ENCODE data around the gene SMOC1.

The SMOC1 gene

GRCh38 chr14:69941768-69942742 is 62.8 kb downstream of the SMOC1 start:
- in situ Hi-C loops (cut with HindIII; ENCODE audit: low pct_unique_long_range_greater_than_20kb, low sequenced_read_pairs), result no loop called here
- no peak for TF ChIP-seq JUND (IDR thresholded peaks at IDR 0.05; ENCODE audit: low read depth)
- DNase-seq (ENCODE audit: low read depth in 1 of 2, low spot score in 1 of 2), result no peak

GRCh38 chr14:69943084-69943780 is 64.0 kb downstream of the SMOC1 start:
- TF ChIP-seq JUND (IDR thresholded peaks at IDR 0.05; ENCODE audit: low read depth), result no peak
- DNase-seq (ENCODE audit: low read depth in 1 of 2, low spot score in 1 of 2), result no peak
- in situ Hi-C loops (cut with HindIII; ENCODE audit: low pct_unique_long_range_greater_than_20kb, low sequenced_read_pairs), result no loop called here

GRCh38 chr14:69945347-69945746 is 66.1 kb downstream of the SMOC1 start:
- no peak for DNase-seq (ENCODE audit: low read depth in 1 of 2, low spot score in 1 of 2)
- in situ Hi-C loops (cut with HindIII; ENCODE audit: low pct_unique_long_range_greater_than_20kb, low sequenced_read_pairs), result no loop called here
- TF ChIP-seq JUND (IDR thresholded peaks at IDR 0.05; ENCODE audit: low read depth), result no peak

- no peak for TF ChIP-seq JUND (IDR thresholded peaks at IDR 0.05; ENCODE audit: low read depth)
- peak in 1 of 2 experiments; percentile 36 for DNase-seq (ENCODE audit: low read depth in 1 of 2, low spot score in 1 of 2)
- in situ Hi-C loops (cut with HindIII; ENCODE audit: low pct_unique_long_range_greater_than_20kb, low sequenced_read_pairs), result no loop called here
These were observed 66.7 kb downstream of the SMOC1 start for GRCh38 chr14:69945912-69946311.

DNA sequence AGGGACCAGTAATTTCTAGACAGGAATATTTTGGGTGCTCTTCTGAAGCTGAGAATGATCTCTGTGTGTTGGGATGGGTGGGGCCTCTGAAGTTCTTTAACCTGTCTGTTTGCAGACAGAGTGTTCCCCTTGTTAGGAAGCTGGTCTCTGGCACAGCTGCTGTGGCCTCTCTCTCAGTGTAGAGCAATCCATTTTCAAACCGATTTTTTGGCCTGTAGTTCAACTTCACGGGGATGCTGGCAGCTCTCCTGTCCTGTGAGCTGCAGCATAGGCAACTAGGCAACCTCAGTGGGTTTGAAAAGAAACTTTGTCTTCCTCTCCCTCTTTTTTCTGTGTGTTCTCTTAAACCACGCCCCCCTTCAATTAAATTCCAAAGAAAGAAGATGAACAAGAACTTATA is 69.1 kb downstream of the SMOC1 start:
- in situ Hi-C loops (cut with HindIII; ENCODE audit: low pct_unique_long_range_greater_than_20kb, low sequenced_read_pairs), result no loop called here
- no peak for TF ChIP-seq JUND (IDR thresholded peaks at IDR 0.05; ENCODE audit: low read depth)
- DNase-seq (ENCODE audit: low read depth in 1 of 2, low spot score in 1 of 2), result no peak

DNA sequence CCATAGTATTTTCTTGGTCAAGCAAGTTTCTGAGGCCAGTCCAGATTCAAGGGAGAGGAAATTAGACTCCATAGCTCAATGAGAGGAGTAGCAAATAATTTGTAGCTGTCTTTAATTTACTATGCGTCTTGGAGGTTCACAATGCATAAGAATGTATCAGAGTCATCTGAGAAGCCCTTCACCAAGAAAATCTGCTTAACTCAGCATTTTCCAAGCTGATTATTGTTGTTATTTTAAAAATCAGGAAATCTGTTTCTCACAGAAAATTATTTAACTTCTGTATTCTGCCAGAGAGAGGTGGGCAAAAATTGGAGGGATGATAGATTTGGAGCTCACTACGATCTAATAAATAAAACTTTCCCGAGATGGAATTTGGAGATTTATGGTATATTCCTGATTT is 72.0 kb downstream of the SMOC1 start:
- in situ Hi-C loops (cut with HindIII; ENCODE audit: low pct_unique_long_range_greater_than_20kb, low sequenced_read_pairs), result no loop called here
- TF ChIP-seq JUND (IDR thresholded peaks at IDR 0.05; ENCODE audit: low read depth), result no peak
- no peak for DNase-seq (ENCODE audit: low read depth in 1 of 2, low spot score in 1 of 2)

DNA sequence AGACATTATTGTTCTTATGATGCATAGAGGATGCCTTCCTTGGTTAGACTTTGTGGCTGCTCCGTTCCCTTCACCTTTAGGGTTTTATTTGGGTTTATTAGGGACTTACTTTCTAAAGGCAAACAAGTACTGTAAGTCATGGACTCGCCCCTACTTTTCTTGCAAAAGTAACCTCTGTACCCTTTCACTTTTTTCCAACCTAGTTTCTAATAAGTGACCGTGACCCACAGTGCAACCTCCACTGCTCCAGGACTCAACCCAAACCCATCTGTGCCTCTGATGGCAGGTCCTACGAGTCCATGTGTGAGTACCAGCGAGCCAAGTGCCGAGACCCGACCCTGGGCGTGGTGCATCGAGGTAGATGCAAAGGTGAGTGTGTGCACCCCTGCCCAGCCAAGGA is 72.7 kb downstream of the SMOC1 start:
- in situ Hi-C loops (cut with HindIII; ENCODE audit: low pct_unique_long_range_greater_than_20kb, low sequenced_read_pairs), result no loop called here
- DNase-seq (ENCODE audit: low read depth in 1 of 2, low spot score in 1 of 2), result no peak
- no peak for TF ChIP-seq JUND (IDR thresholded peaks at IDR 0.05; ENCODE audit: low read depth)

GRCh38 chr14:69953266-69953915 is 74.2 kb downstream of the SMOC1 start:
- TF ChIP-seq JUND (IDR thresholded peaks at IDR 0.05; ENCODE audit: low read depth), result no peak
- DNase-seq (ENCODE audit: low read depth in 1 of 2, low spot score in 1 of 2), result no peak
- in situ Hi-C loops (cut with HindIII; ENCODE audit: low pct_unique_long_range_greater_than_20kb, low sequenced_read_pairs), result no loop called here

- no peak for TF ChIP-seq JUND (IDR thresholded peaks at IDR 0.05; ENCODE audit: low read depth)
- in situ Hi-C loops (cut with HindIII; ENCODE audit: low pct_unique_long_range_greater_than_20kb, low sequenced_read_pairs), result no loop called here
- no peak for DNase-seq (ENCODE audit: low read depth in 1 of 2, low spot score in 1 of 2)
These were observed 76.9 kb downstream of the SMOC1 start for GRCh38 chr14:69955855-69956845.

DNA sequence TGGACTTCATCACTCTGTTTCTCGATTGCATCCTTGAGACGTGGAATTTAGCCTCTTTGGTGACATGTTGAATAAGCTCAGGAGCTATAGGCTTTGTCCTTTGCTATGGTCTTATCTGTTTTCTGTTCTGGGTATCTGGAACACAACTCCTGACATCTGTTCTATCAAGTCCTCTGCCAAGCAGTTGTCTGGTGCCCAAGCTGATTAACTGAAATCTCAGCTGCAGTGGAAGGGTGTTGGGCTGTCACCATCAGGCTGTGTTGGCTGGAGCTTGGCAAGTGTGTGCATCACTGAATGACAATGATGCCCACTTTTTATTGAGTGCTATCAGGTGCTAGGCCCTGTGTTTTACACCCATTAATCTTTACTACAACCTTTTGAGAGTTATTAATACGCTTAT is 77.8 kb downstream of the SMOC1 start:
- no peak for TF ChIP-seq JUND (IDR thresholded peaks at IDR 0.05; ENCODE audit: low read depth)
- in situ Hi-C loops (cut with HindIII; ENCODE audit: low pct_unique_long_range_greater_than_20kb, low sequenced_read_pairs), result no loop called here
- no peak for DNase-seq (ENCODE audit: low read depth in 1 of 2, low spot score in 1 of 2)

- no peak for TF ChIP-seq JUND (IDR thresholded peaks at IDR 0.05; ENCODE audit: low read depth)
- in situ Hi-C loops (cut with HindIII; ENCODE audit: low pct_unique_long_range_greater_than_20kb, low sequenced_read_pairs), result no loop called here
- no peak for DNase-seq (ENCODE audit: low read depth in 1 of 2, low spot score in 1 of 2)
These were observed 78.8 kb downstream of the SMOC1 start for GRCh38 chr14:69957986-69958385.

DNA sequence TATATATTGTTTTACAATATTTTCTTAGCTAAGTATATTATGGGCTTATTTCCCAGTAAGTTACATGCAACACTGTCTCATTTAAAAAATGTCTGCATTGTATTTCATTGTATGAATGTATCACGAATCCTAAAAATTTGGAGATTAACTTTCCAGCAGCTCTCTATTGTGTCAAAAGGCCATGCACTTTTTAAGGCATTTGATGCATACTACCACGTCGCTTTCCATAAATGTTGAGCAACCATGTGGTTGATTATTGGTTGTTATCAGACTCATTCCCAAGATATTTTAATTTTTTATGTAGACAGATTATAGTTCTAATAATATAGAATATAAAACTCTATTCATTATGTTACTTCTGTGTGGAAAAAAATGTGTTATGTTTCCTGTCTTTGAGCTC is 79.9 kb downstream of the SMOC1 start:
- in situ Hi-C loops (cut with HindIII; ENCODE audit: low pct_unique_long_range_greater_than_20kb, low sequenced_read_pairs), result no loop called here
- no peak for TF ChIP-seq JUND (IDR thresholded peaks at IDR 0.05; ENCODE audit: low read depth)
- no peak for DNase-seq (ENCODE audit: low read depth in 1 of 2, low spot score in 1 of 2)

Measured in T47D (cell line).